ENCODE measurements around the gene ARHGAP6.

ARHGAP6 gene

GRCh38 chrX:11663875-11664210 is 1.9 kb downstream of the ARHGAP6 start:
- no peaks in the 10 kb centered on the region for H3K9me3 ChIP-seq (ENCODE audit: low read depth, low read length)
- no peak overlapping the region for H3K4me3 ChIP-seq
- H3K27ac ChIP-seq = no peak overlapping the region
- H3K36me3 ChIP-seq (ENCODE audit: insufficient read depth, low read length) = no peaks in the 10 kb centered on the region
- H3K9ac ChIP-seq (ENCODE audit: insufficient read length) = no peak overlapping the region
- DNase-seq (ENCODE audit: low read depth, low spot score) = no peak
- TF ChIP-seq POLR2AphosphoS5 (IDR thresholded peaks at IDR 0.05; ENCODE audit: borderline replicate concordance, low read depth, low read length) = no peak
- TF ChIP-seq FOXP2 (optimal IDR thresholded peaks at IDR 0.05; ENCODE audit: control extremely low read depth, extremely low read length, insufficient read depth) = no peak
- TF ChIP-seq EZH2 (IDR thresholded peaks at IDR 0.05) = no peak

GRCh38 chrX:11655282-11656015 is 10.3 kb downstream of the ARHGAP6 start:
- no peak for TF ChIP-seq POLR2AphosphoS5 (IDR thresholded peaks at IDR 0.05; ENCODE audit: borderline replicate concordance, low read depth, low read length)
- TF ChIP-seq EZH2 (IDR thresholded peaks at IDR 0.05) = no peak
- H3K9ac ChIP-seq (ENCODE audit: insufficient read length) = no peak overlapping the region
- H3K9me3 ChIP-seq (ENCODE audit: low read depth, low read length) = no peaks in the 10 kb centered on the region
- H3K4me3 ChIP-seq = no peak overlapping the region
- no peaks in the 10 kb centered on the region for H3K36me3 ChIP-seq (ENCODE audit: insufficient read depth, low read length)
- DNase-seq (ENCODE audit: low read depth, low spot score) = no peak
- H3K27ac ChIP-seq = no peak overlapping the region

GRCh38 chrX:11648705-11649519 is 16.8 kb downstream of the ARHGAP6 start:
- no peak for TF ChIP-seq EZH2 (IDR thresholded peaks at IDR 0.05)
- no peak for TF ChIP-seq FOXP2 (optimal IDR thresholded peaks at IDR 0.05; ENCODE audit: control extremely low read depth, extremely low read length, insufficient read depth)
- no peak for TF ChIP-seq POLR2AphosphoS5 (IDR thresholded peaks at IDR 0.05; ENCODE audit: borderline replicate concordance, low read depth, low read length)
- DNase-seq (ENCODE audit: low read depth, low spot score) = no peak

GRCh38 chrX:11647138-11647537 is 18.6 kb downstream of the ARHGAP6 start:
- Histone ChIP-seq H3K4me3 (no peak overlapping the region), H3K9me3 (ENCODE audit: low read depth, low read length) (no peaks in the 10 kb centered on the region), H3K36me3 (ENCODE audit: insufficient read depth, low read length) (no peaks in the 10 kb centered on the region), H3K9ac (ENCODE audit: insufficient read length) (no peak overlapping the region), H3K27ac (no peak overlapping the region)
- TF ChIP-seq EZH2 (IDR thresholded peaks at IDR 0.05) = no peak
- no peak for TF ChIP-seq FOXP2 (optimal IDR thresholded peaks at IDR 0.05; ENCODE audit: control extremely low read depth, extremely low read length, insufficient read depth)
- TF ChIP-seq POLR2AphosphoS5 (IDR thresholded peaks at IDR 0.05; ENCODE audit: borderline replicate concordance, low read depth, low read length) = no peak
- DNase-seq (ENCODE audit: low read depth, low spot score) = no peak

More at GRCh38 chrX:11648705-11649519, 16.8 kb downstream of the ARHGAP6 start:
- Histone ChIP-seq H3K9ac (ENCODE audit: insufficient read length) (no peak overlapping the region), H3K4me3 (no peak overlapping the region), H3K36me3 (ENCODE audit: insufficient read depth, low read length) (no peaks in the 10 kb centered on the region), H3K27ac (no peak overlapping the region), H3K9me3 (ENCODE audit: low read depth, low read length) (no peaks in the 10 kb centered on the region)

- Histone ChIP-seq H3K4me3 (no peak overlapping the region), H3K36me3 (ENCODE audit: insufficient read depth, low read length) (no peaks in the 10 kb centered on the region), H3K9ac (ENCODE audit: insufficient read length) (no peak overlapping the region), H3K9me3 (ENCODE audit: low read depth, low read length) (no peaks in the 10 kb centered on the region), H3K27ac (no peak overlapping the region)
- no peak for TF ChIP-seq EZH2 (IDR thresholded peaks at IDR 0.05)
- TF ChIP-seq FOXP2 (optimal IDR thresholded peaks at IDR 0.05; ENCODE audit: control extremely low read depth, extremely low read length, insufficient read depth) = no peak
- no peak for TF ChIP-seq POLR2AphosphoS5 (IDR thresholded peaks at IDR 0.05; ENCODE audit: borderline replicate concordance, low read depth, low read length)
- no peak for DNase-seq (ENCODE audit: low read depth, low spot score)
These were observed 24.2 kb downstream of the ARHGAP6 start for GRCh38 chrX:11641349-11642065.

- Histone ChIP-seq H3K9ac (ENCODE audit: insufficient read length) (no peak overlapping the region), H3K36me3 (ENCODE audit: insufficient read depth, low read length) (no peaks in the 10 kb centered on the region), H3K4me3 (no peak overlapping the region), H3K9me3 (ENCODE audit: low read depth, low read length) (no peaks in the 10 kb centered on the region), H3K27ac (no peak overlapping the region)
- no peak for DNase-seq (ENCODE audit: low read depth, low spot score)
- no peak for TF ChIP-seq POLR2AphosphoS5 (IDR thresholded peaks at IDR 0.05; ENCODE audit: borderline replicate concordance, low read depth, low read length)
- TF ChIP-seq EZH2 (IDR thresholded peaks at IDR 0.05) = no peak
- TF ChIP-seq FOXP2 (optimal IDR thresholded peaks at IDR 0.05; ENCODE audit: control extremely low read depth, extremely low read length, insufficient read depth) = no peak
These were observed 25.6 kb downstream of the ARHGAP6 start for GRCh38 chrX:11640089-11640488.

- Histone ChIP-seq H3K36me3 (ENCODE audit: insufficient read depth, low read length) (no peaks in the 10 kb centered on the region), H3K9me3 (ENCODE audit: low read depth, low read length) (no peaks in the 10 kb centered on the region), H3K4me3 (no peak overlapping the region), H3K9ac (ENCODE audit: insufficient read length) (no peak overlapping the region), H3K27ac (no peak overlapping the region)
- TF ChIP-seq POLR2AphosphoS5 (IDR thresholded peaks at IDR 0.05; ENCODE audit: borderline replicate concordance, low read depth, low read length) = no peak
- no peak for TF ChIP-seq EZH2 (IDR thresholded peaks at IDR 0.05)
- no peak for TF ChIP-seq FOXP2 (optimal IDR thresholded peaks at IDR 0.05; ENCODE audit: control extremely low read depth, extremely low read length, insufficient read depth)
- DNase-seq (ENCODE audit: low read depth, low spot score) = no peak
These were observed 33.0 kb downstream of the ARHGAP6 start for GRCh38 chrX:11632732-11633131.

GRCh38 chrX:11629593-11630211 is 36.0 kb downstream of the ARHGAP6 start:
- no peak overlapping the region for H3K27ac ChIP-seq
- no peak for DNase-seq (ENCODE audit: low read depth, low spot score)

More at GRCh38 chrX:11629593-11630211, 36.0 kb downstream of the ARHGAP6 start:
- Histone ChIP-seq H3K9ac (ENCODE audit: insufficient read length) (no peak overlapping the region), H3K36me3 (ENCODE audit: insufficient read depth, low read length) (no peaks in the 10 kb centered on the region), H3K9me3 (ENCODE audit: low read depth, low read length) (no peaks in the 10 kb centered on the region), H3K4me3 (no peak overlapping the region)
- TF ChIP-seq POLR2AphosphoS5 (IDR thresholded peaks at IDR 0.05; ENCODE audit: borderline replicate concordance, low read depth, low read length) (no peak), FOXP2 (optimal IDR thresholded peaks at IDR 0.05; ENCODE audit: control extremely low read depth, extremely low read length, insufficient read depth) (no peak), EZH2 (IDR thresholded peaks at IDR 0.05) (no peak)

Measured in SK-N-MC (cell line).